H4 (cell line): ENCODE data around the gene ZNF678. TPM values are rescaled to one million over a fixed set of nuclear protein-coding genes. Genes with fewer than 3 reads are reported as not detected.

Experiments used
- DNase-seq: peaks from one replicate; pipeline ENCODE4 v3.0.0-alpha.2; 2015; ENCODE audit warnings: low spot score
- total RNA-seq: library from RNA; depleted of rRNA; stranded (reverse); fragments of >200 nt; shearing (Covaris generic); gene quantifications from 2 replicates; pipeline ENCODE4 v1.2.3, GENCODE V29; 2014; rRNA removed

ZNF678 gene
- total RNA-seq, result 6.0 and 6.3 TPM in 2 replicates

DNA sequence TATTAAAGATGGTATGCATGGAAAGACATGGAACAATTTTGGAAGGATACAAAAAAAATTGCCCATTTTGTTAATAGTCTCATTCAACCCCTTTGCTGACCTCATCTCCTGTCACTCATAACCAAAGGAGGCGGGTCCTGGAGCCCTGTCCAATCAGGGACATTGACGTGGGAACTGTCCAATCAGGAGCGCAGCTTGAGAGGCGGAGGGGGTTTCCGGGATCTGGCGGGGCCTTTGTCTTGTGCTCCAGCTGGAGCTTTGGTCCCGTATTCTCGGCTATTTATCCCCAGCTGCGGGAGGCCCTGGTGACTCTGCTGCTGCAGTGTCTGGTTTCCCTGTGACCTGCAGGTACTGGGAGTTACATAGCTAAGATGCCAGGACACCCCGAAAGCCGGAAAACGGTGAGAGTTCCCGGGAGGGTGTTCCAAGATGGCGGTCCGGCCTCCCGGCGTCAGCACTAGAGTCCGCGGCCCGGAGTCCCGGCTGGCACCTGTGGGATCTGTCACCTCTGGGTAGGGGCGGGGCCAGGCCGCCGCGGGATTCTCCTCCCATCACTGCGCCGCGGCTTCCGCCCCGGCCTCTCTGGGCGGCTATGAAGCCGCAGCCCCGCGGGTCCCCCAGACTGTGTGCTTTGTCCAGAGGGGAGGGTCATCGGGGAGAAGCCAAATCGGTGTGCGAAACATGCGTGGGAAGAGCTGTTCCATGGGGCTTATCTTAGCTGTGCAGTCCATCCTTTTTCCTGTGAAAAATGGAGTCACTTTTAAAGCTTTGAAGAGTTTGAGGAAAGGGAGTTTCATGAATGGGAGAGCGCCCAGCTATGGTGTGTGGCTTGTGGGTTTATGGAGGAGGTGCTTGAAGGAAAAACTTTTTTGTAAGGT is at the start of gene ZNF678:
Gene ZNF678 (plus strand): TSS at position 233 of the 878 bp plus-strand sequence. CDS start 87,436 bp downstream, outside the sequence.
- peak; percentile 93 for DNase-seq

DNA sequence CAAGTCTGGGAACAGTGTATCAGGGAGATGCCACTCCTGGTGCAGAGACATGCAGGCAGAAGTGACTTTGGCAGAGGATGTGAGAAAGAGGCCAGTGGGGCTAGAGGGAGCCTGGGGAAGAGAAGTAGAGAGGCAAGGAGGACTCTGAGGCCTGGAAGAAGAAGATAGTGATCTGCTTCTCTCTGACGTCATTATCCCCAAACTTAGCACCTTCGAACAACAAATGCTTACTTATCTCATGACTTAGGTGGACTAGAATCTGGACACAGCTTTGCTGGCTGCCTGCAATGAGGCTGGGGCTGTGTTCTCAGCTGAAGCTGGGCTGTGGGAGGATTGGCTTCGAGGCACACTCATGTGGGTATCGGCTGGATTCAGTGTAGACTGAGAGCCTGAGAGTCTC is 44.5 kb upstream of the ZNF678 start:
- no peak for DNase-seq

DNA sequence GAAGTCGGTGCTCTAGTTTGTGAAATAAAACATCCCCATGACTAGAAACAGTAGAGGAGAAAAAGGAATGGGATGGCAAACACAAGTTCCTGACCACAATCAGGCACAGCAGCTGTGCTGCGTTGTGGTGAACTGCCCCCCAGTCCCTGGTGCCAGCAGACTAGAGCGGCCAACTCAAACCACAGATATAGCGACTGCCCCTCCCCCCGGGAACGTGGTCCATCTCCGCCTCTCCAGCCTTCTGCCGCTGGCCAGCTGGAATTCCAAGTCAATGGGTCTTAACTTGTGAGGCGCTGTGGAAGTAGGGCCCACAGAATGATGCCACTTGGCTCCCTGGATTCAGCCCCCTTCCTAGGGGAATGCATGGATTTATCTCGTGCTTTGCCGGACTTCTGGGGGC is 41.6 kb upstream of the ZNF678 start:
- DNase-seq, result no peak

DNA sequence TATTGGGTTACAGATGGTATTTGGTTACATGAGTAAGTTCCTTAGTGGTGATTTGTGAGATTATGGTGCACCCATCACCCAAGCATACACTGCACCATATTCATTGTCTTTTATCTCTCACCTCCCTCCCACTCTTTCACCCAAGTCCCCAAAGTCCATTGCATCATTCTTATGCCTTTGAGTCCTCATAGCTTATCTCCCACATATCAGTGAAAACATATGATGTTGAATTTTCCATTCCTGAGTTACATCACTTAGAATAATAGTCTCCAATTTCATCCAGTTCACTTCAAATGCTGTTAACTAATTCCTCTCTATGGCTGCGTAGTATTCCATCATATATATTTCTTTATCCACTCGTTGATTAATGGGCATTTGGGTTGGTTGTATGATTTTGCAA is 36.8 kb upstream of the ZNF678 start:
- no peak for DNase-seq

DNA sequence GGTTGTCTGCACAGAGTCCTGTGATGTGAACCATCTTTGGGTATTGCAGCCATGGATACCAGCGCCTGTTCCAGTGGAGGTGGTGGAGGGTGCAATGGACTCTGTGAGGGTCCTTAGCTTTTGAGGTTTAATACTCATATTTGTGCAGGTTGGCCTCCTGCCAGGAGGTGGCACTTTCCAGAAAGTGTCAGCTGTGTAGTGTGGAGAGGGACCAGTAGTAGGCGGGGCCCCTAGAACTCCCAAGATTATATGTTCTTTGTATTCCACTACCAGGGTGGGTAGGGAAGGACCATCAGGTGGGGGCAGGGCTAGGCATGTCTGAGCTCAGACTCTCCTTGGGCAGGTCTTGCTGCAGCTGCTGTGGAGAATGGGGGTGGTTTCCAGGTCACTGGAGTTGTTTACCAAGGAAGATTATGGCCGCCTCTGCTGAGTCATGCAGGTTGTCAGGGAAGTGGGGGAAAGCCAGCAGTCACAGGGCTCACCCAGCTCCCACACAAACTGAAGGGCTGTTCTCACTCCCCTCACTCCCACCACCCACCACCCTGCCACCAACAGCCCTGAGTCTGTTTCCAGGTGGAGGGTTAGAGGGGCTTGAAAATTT is 31.2 kb upstream of the ZNF678 start:
- no peak for DNase-seq

DNA sequence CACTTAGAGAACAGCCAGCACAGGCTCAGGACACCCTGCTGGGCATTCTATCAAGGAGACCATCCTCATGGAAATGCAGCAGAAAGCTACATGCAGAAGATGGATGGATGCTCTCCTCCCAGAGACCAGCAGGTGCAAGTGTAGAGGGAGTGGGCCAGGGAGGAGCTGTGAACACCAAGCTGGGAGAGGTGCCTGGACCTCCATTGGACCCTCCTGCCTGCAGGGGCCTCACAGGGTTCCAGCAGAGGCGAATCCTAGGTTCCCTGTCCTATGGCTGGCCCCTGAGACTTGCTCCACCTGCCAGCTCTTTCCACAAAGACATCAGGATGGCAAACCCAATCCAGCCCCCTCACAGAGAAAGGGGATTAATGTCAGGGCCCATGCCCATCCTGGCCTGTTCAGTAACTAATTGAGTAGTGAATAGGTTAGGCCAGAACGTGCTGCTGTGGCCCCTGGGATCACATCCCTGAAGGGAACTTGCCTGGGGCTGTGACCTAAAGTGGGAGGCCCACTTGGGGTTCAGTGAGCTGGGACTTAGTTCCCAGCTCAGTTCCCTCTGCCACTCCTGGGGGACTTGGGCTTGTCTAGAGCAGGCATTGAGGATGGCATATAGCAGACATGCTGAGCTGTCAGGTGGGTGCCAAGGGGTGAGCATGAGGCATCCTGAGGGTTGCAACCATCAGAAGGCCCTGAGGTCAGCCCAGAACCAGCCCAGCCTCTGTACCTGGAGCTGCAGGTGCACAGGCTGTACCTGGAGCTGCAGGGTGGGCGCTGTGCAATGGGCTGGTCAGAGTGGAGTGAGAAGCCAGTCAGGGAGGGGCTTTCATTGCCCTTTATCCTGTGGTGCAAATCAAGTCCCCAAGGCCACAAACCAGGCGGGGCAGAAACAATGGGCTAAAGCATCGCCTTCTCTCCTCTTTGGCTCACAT is 22.9 kb upstream of the ZNF678 start:
- DNase-seq, result no peak

DNA sequence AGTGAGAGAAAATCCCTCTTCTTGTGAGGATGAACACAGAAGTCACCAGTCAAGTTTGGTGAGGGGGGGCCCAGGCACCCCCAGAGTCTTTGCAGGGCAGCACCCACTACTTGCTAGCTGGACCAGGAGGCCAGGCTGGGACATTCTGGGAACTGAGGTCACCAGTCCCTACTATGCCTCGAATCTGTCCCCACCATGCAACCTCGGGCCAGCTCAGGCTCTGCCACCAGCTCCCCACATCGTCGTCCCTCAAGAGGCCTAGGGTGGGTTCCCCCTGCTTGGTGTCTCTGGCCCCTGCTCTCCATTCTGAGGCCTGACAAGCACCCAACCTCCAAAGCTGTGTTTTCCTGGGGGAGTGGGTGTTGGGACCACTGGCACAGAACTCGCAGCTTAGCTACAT is 22.2 kb upstream of the ZNF678 start:
- DNase-seq, result no peak

DNA sequence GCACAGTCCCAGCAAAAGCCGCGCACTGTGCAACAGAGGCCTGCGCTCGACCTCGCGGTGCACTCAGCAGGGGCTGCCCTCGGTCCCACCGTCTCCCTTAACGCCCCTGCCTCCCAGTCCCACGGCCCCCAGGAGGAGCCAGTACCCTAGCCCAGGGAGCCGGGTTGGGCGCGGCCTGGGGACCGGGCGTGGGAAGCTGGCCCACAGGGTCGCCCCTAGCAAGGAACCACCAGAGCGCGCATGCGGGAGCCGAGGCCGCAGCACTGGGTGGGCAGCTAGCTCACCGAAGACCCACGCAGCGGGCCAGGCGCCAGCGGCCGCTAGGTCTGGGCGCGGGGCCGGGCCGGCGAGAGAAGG is 21.6 kb upstream of the ZNF678 start:
- DNase-seq, result no peak

DNA sequence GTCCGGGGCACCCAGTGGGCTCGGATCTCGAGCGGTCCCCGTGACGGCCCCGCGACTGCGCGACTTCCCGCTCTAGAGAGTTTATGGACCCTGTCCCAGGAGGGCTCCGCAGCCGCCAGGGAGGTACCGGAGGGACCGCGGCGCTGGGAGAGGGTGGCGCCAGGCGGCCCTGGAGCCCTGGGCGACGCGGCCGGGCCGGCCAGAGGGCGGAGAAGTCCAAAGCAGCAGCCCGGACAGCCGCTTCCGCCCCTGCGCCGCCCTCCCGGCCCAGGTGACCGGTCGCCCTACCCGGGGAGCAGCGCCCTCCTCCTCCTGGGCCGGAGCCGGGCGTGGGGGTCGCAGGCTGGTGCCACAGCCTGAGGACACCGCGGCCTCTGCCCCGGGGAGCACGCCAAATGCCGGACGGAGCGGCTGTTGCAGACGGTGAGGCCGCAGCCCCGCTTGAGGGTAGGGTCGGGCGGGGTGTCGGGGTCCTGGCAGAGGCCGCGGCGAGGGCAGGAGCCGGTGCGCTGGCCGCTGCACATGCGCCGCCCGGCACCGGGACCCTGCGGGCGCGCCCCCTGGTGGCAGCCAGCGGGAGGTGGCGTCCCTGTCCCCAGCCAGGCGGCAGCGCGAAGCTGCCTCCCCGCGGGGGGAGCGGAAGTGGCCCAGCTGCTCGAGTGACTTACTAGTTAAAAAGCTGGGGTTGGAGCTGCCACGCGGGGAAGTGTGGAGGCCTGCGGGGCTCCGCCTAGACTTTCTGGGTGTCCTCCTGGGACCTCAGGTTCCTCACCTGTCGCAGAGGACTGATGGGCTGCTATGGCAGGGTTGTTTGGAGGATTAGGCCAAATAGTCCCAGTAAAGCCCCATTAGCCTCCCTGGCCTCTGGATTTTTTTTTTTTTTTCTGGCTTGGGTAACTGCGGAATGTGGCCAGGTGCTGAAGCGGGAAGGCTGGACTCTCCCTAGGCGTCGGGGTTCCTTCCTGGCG is 20.9 kb upstream of the ZNF678 start:
- DNase-seq, result peak; percentile 79

DNA sequence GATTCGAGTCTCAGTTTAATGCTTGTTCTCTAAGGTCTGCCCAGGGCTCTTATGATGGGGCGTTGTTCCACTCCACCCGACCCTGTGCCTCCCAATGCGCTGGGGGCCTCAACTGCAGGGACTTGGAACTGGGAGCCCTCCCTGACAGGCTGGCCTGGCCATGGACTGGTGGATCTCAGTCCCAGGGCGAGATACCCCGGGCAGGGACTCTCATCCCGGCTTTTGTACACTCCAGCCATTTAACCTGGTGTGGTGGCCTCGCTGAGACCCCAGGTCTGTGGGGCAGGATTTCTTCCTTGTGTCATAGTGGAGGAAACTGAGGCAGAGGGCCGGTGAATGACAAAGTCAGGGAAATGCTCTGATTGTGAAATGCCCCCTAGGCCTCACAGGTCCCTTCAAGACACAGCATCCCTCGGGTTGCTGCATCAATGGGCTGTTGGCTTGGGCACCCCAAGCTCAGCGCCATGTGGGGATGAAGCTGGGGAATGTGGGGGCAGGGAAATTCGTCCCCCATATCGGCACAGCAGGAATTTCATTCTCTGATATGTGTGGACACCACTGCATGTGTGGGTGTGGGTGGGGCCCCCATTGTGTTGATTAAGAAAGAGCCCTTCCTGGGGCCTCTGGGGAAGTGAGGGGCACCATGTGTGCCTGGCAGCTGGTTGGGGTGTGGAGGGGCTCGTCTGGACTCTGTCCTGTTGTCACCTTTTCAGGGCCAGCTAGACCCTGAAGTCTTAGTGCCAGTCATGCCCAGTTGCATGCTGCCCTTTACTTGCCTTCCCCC is 19.9 kb upstream of the ZNF678 start:
- no peak for DNase-seq

DNA sequence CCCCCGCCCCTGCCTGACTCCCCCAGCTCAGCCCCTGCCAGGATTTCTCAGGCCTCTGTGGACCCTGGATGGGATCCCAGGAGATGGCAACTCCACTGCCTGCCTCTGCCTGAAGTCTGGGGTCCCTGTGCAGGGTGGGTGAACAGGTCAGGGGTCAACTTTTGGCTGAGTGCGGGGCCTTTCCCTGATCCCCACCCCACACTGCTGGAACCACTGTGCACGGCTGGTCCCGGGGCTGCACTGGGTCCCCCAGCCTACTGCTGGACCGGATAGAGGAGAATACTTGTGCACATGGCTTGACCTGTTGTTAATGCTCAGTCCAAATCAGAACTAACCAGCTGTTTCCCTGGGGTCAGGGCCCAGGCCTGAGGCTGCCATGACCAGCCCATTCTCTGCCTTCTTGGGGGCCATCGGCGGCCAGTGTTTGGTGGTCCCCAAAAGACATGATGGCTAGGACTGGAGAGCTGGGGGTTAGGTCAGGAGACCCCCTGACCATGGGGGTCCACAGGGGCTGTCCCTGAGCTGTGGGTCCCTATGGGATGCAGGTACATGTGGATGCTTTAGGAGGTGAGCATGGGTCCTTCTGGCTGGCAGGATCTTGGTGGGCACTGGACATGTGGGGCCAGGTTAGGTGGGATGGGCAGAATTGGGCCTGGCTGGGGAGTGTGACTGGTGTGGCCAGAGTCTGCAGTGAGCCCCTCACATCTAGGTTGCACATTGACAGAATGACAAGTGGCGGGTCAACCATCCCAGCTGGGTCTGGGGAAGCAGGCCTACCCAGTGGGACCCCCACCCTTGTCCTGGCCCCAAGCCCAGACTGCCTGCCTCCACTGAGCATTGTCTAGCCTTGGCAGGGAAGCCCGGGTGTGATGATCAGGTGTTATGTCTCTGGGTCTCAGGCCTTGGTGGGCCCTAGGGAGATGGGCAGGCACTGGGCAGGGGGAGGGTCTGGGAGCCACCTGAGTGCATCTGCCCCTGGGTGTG is 19.0 kb upstream of the ZNF678 start:
- no peak for DNase-seq

DNA sequence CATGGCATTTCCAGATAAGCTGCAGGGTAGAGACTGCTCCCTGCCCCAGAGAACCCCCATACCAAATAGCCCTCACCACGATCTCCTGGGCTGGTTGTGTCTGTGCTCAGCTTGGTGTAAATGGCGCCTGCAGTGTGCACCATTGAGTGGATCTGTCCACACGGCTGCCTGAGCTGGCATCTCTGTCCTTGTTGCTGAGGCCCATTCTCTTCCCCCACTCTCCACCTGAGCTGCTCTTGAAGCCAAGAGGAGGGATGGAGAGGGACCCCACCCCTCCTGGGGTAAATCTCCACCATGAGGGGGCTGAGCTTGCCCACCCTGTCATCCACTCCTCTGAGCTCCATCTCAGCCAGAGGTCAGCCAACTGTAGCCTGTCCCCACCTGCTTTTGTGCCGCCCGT is 18.0 kb upstream of the ZNF678 start:
- no peak for DNase-seq

DNA sequence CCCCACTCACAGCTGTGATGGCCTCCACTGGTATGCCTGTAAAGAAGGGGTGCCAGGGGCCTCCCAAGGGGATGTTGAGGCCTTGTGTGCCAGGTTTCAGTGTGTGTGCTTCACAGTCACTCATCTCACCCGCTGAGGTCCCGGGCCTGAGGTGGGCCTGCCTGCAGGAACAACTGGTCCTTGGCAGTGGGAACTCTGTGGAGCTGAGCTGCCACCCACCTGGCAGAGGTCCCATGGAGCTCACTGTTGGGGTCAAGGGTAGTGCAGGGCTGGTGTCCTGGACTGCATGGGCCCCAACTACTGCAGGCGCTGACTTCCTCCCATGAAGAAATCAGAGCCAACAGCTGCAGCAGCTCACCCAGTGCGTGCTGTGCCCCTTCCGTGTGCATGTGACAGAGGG is 17.3 kb upstream of the ZNF678 start:
- no peak for DNase-seq

DNA sequence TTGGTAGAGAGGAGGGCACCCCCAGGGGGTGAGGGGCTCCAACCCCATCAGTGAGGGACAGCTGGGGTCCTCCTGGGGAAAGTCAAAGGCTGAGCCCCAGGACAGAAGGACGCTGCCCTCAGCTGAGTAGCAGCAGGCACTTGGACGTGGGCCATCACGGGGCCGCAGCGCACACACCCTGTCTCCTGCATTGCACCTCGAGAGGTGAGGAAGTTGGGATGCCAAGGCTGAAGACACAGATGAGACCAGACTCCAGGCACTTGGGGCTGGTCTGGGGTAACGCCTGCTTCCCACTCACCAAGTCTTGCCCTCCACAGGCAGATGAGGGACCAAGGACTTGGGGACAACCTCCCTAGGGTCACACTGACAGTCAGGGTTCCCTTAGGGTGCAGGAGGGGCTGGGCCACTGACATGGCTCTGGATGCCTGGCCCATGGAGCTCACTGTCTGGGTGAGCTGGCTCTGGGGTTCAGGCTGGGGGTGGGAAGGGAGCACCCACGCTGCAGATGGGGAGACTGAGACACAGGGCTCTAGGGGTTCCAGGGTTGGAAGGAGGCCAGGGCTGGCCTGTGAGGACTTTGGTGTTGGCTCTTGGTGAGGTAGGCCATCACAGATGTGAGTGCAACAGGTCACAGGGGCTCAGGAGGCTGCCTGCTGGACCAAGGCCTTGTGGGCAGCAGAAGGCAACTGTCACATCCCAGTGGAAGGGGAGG is 16.6 kb upstream of the ZNF678 start:
- DNase-seq, result no peak

DNA sequence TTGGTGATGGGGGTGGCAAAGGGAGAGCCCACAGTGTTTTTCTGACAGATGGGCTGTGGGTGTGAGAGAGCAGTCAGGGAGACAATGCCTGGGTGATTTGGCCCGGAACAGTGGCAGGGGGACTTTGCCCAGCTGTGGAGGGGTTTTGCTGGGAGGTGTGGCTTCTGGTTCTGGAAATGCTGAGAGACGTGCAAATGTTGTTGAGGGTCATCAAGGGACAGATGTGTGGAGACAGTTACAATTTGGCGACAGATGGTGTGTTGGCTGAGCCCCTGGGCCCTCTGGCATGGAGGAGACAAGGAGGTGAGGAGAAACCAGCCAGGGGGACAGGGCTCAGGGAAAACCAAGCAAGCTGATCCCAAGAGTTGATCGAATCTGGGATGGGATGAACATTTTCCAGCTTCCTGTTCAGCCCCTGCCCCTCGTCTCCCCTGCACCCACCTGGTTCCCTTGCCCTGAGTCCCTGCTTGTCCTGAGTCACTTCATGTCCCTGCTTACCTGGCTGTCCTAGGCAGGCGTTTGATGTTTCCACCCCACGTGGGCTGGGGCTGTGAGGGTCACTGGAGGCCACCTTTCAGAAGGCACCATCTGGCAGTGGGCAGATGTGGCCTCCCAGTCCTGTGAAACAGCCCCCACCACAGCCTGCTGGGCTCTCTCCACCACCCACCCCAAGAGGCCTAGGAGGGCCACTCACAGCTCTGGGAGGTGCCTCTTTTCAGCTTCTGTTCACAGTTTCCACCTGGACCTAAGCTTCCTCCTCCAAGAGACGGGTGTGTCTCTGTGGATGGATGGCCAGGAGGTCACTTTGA is 15.8 kb upstream of the ZNF678 start:
- DNase-seq, result no peak

DNA sequence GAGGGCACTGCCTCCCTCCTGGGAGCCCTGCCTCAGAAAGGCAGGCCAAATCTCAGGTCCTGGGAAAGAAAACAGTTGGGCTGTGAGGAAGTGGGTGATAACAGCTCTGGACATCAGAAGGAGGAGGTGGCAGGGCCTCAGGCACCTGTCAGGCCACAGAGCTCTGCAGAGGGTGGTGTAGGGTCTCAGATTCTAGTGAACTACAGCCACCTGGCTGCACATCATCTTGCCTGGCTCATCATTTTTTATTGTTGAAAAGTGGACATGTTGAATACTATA is 15.3 kb upstream of the ZNF678 start:
- DNase-seq, result no peak

DNA sequence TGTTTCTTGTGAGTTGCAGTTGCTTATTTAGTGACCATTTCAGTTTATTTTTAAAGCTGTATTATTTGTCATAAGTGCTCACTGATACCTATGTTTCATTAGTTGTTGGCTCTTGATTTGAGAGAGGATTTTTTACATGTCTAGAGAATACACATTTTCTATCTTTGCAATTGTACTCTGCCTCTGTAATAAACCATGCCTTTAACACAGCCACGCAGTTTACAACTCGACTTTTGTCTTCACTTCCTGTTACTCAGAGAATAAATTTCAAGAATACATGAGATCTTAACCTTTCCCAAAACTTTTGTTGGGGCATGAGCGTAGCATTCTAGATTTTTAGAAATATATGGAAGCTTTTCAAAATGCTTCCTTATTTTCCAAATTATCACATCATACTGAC is 14.9 kb upstream of the ZNF678 start:
- DNase-seq, result no peak

DNA sequence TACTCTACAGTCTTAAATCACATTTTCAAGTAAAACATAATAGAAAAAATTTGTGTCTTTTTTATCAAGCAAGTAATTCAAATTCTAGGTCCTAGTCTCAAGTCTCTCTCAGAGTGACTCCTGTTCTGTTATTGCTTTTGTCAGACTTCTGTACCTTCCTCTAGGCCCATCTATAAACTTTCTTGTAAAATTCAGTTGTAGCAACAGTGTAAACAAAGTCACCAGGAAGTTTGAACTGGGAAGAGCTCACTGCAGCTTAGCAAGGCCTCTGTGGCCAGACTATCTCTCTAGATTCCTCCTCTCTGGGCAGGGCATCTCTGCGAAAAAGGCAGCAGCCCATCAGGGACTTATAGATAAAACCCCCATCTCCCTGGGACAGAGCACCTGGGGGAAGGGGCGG is 13.5 kb upstream of the ZNF678 start:
- DNase-seq, result no peak
